LNCaP clone FGC (cell line): ENCODE measurements around the gene SPPL3.

Experiments used
- DNase-seq: peaks from one replicate; pipeline ENCODE4 v3.0.0-alpha.2; 2011; ENCODE audit warnings: low read depth
- H3K4me3 ChIP-seq: 2 replicates; pipeline ENCODE4 v1.5.1; 2011; ENCODE audit warnings: mild to moderate bottlenecking, low read depth, low read length, control low read depth
- TF ChIP-seq, protein P1 (sequence below): IDR thresholded peaks from 2 replicates; pipeline ENCODE4 v1.5.1; 2012; ENCODE audit warnings: mild to moderate bottlenecking; ENCODE audit not compliant: control insufficient read depth, insufficient read depth; ENCODE audit errors: extremely low read depth

SPPL3 gene

DNA sequence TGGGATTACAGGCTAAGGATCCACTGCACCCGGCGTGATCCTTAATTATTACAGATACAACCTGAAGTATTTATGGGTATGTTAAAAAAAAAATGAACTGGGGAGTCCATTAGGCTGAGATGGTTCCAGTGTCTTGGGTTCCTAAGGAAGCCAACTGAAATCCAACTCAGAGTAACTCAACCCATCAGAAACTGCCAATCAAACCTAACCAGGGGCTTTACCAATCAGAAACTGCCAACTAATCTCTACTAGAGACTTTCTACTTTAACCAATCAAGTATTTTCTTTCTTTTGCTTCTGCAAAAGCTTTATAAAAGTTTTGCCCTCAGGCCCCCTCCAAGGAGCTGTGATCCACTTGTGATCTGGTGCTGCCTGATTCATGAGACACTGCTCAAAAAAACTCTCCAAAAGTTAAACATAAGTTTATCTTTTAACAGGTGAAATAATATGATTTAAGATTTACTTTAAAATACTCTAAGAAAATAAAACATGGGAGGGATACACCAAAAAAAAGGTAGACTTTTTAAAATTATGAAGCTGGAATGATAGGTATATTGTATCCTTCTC is 90.5 kb downstream of the SPPL3 start:
- TF ChIP-seq, protein P1, sequence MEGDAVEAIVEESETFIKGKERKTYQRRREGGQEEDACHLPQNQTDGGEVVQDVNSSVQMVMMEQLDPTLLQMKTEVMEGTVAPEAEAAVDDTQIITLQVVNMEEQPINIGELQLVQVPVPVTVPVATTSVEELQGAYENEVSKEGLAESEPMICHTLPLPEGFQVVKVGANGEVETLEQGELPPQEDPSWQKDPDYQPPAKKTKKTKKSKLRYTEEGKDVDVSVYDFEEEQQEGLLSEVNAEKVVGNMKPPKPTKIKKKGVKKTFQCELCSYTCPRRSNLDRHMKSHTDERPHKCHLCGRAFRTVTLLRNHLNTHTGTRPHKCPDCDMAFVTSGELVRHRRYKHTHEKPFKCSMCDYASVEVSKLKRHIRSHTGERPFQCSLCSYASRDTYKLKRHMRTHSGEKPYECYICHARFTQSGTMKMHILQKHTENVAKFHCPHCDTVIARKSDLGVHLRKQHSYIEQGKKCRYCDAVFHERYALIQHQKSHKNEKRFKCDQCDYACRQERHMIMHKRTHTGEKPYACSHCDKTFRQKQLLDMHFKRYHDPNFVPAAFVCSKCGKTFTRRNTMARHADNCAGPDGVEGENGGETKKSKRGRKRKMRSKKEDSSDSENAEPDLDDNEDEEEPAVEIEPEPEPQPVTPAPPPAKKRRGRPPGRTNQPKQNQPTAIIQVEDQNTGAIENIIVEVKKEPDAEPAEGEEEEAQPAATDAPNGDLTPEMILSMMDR = no peak
- no peak for DNase-seq
- no peak overlapping the region for H3K4me3 ChIP-seq

DNA sequence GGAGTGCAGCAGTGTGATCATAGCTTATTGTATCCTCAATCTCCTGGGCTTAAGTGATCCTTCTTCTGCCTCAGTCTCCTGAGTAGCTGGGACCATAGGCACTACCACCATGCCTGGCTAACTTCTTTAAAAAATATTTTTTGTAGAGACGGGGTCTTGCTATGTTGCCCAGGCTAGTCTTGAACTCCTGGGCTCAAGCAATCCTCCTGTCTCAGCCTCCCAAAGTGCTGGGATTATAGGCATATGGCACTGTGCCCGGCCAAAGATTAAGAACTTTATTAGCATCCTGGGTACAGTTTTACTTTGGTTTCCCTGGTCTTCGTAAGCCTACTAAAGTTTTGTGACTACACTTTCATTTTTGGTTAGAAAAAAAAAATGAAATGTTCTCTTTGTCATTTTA is 94.1 kb downstream of the SPPL3 start:
- TF ChIP-seq, protein P1 = no peak
- no peak overlapping the region for H3K4me3 ChIP-seq
- no peak for DNase-seq

DNA sequence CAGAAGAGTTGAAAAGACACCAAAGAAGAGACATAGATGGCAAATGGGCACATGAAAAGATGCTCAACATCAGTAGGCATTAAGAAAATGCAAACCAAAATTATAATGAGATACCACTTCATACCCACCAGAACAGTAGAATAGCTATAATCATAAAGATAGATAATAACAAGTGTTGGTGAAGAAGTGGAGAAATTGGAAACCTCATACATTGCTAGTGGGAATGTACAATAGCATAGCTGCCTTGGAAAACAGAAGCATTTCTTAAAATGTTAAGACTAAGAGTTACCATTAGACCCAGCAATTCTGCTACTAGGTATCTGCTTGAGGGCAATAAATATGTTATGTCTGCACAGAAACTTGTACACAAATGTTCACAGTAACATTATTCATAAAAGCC is 99.7 kb downstream of the SPPL3 start:
- H3K4me3 ChIP-seq = no peak overlapping the region
- TF ChIP-seq, protein P1 = no peak
- DNase-seq = no peak

DNA sequence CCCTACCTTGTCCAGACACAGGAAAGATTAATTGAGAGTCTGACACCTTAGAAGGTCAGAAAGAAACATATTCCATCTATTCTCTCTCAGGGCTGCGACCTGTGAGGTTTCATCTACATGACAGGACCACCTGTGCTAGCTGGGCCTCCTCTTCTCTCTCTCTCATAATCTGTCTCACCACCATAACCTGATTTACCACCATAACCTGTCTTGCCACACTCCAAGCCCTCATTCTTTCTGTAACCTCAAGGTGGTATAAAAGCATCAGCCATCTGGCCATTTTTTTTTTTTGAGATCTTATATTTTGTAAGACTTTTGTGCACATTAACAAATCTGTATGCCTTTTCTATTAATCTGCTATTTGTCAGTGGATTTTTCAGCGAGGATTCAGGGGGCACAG is 103.0 kb downstream of the SPPL3 start:
- DNase-seq = no peak
- TF ChIP-seq, protein P1 = no peak
- H3K4me3 ChIP-seq = no peak overlapping the region

DNA sequence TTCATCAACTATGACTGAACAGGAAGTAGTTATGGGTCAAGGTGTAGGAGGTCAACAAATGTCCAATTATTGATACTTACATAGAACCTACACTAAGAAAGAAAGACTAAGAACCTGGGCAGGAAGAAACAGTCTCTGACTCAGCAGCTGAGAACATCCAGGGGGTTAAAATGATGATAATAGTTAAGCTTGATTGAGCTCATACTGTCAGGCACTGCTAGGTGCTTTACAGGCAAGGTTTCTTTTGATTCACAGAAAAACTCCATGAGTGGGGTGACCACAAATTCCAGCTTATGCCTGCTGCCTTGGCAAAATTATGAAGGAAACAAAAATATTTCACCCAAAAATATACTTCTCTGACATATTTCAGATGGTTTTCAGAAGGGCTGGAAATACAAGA is 103.5 kb downstream of the SPPL3 start:
- TF ChIP-seq, protein P1 = no peak
- DNase-seq = no peak
- H3K4me3 ChIP-seq = no peak overlapping the region

DNA sequence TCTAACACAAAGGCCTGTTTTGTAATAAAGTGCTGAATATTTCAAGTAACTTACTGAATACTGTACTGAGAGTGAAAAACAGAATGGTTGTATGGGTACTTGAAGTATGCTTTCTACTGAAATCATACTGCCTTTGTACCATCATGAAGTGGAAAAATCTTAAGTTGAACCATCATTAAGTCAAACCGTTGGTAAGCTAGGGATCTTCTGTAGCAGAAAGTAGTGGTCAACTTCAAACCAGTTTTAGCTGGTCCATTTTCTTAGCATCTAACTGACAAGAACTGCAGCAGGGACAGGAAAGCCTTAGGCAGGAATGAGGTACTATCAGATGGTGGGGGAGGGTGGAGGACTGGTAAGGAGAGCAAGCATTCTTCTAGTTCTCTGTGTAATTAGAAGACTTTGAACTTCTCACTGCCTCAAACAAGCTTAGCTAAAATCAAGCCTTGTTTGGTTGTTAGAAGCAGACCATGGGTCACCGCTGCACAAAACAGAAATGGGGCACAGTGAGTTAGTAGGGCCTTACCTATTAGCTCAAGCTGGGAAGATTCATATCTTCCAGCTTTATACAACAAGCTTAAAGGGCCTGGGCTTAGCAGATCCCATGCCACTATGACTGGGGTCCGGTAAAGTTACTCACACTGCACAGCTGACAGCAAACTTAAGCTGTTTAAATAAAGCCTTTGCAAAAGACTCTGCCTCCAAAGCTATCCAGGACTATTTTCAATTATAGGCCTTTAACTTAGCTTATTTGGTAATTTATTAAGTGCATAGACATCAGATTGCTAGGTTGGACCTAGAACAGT is 104.7 kb downstream of the SPPL3 start:
- no peak overlapping the region for H3K4me3 ChIP-seq
- TF ChIP-seq, protein P1 = no peak
- no peak for DNase-seq
